A549 (cell line): Measurements from ENCODE around the gene ITCH. TPM values are rescaled to one million over a fixed set of nuclear protein-coding genes. Genes with fewer than 3 reads are reported as not detected.
A peak's percentile ranks its signal among the peaks of the same experiment; 100 is the strongest.

Experiments
- ATAC-seq, 2 experiments: fragments of 200-7000 bp in 1 of 2; fragments of >200 bp in 1 of 2; cut with Nextera tagmentation in 1 of 2; cut with Tn5 transposase in 1 of 2; 3 replicates each; pipeline versions ENCODE4 v1.8.0 to v1.9.1; 2018 to 2020; ENCODE audit warnings: mild to moderate bottlenecking in 1 of 2, moderate library complexity in 1 of 2
- CTCF ChIA-PET: fragments of 300-600 bp; sonication (Branson Sonifier 250); formaldehyde crosslinking; extraction: SDS; loops from one replicate; lab custom pipeline; 2021; ENCODE audit warnings: antibody characterized with exemption, inconsistent platforms; lab: Yijun Ruan, JAX
- POLR2A ChIA-PET: fragments of 350-600 bp; formaldehyde crosslinking; extraction: SDS; loops from one replicate; lab custom pipeline; 2021; ENCODE audit warnings: antibody characterized with exemption, inconsistent platforms; lab: Yijun Ruan, JAX
- DNase-seq, 2 experiments: peaks; one replicate each; pipeline versions ENCODE4 v3.0.0 to v3.0.0-alpha.2; 2011 to 2016; ENCODE audit warnings: low read depth in 1 of 2, low spot score in 1 of 2
- FAIRE-seq: peaks from 2 replicates; lab custom pipeline; 2011; peaks lifted over from hg19 to GRCh38; lab: Jason Lieb, UNC
- H3K27ac ChIP-seq, 2 experiments: fragments of >200 bp; sonication (Bioruptor Twin); formaldehyde crosslinking; 3 replicates each; pipeline ENCODE4 v1.5.1; 2016 to 2017
- H3K4me1 ChIP-seq: fragments of >200 bp; sonication (Bioruptor Twin); formaldehyde crosslinking; 3 replicates; pipeline ENCODE4 v1.6.1; 2016
- H3K4me2 ChIP-seq: fragments of >200 bp; sonication (Bioruptor Twin); formaldehyde crosslinking; 3 replicates; pipeline ENCODE4 v1.6.1; 2016
- H3K4me3 ChIP-seq: fragments of >200 bp; sonication (Bioruptor Twin); formaldehyde crosslinking; 3 replicates; pipeline ENCODE4 v1.5.1; 2016
- H3K9me3 ChIP-seq: fragments of >200 bp; sonication (Bioruptor Twin); formaldehyde crosslinking; 3 replicates; pipeline ENCODE4 v1.6.1; 2016
- BHLHE40 ChIP-seq: IDR thresholded peaks from 2 replicates; pipeline ENCODE4 v1.6.1; 2012; ENCODE audit warnings: low read depth, low read length, inconsistent platforms
- GATA3 ChIP-seq: IDR thresholded peaks from 2 replicates; pipeline ENCODE4 v1.6.1; 2012; ENCODE audit warnings: borderline replicate concordance
- HOXA7 ChIP-seq: fragments of 250-450 bp; sonication (Bioruptor Pico); IDR thresholded peaks from 2 replicates; pipeline ENCODE4 v1.5.0; 2020; ENCODE audit warnings: mild to moderate bottlenecking, moderate library complexity
- HOXB5 ChIP-seq: fragments of 250-450 bp; sonication (Bioruptor Pico); IDR thresholded peaks from 2 replicates; pipeline ENCODE4 v1.5.0; 2020; ENCODE audit warnings: mild to moderate bottlenecking, moderate library complexity
- JUN ChIP-seq, 2 experiments: fragments of >200 bp; sonication (Bioruptor Twin); formaldehyde crosslinking; IDR thresholded peaks; 2 replicates in 1 of 2; 3 replicates in 1 of 2; pipeline ENCODE4 v1.6.1; 2016 to 2017
- KDM1A ChIP-seq: fragments of 200-600 bp; sonication (generic); IDR thresholded peaks from 2 replicates; pipeline ENCODE4 v1.6.1; 2016; ENCODE audit warnings: low read depth, mild to moderate bottlenecking
- MAFK ChIP-seq: fragments of 450-650 bp; IDR thresholded peaks from 2 replicates; pipeline ENCODE4 v1.6.1; 2014; ENCODE audit not compliant: partially characterized antibody
- MYC ChIP-seq: IDR thresholded peaks from 2 replicates; pipeline ENCODE4 v1.6.1; 2012; ENCODE audit warnings: mild to moderate bottlenecking, inconsistent platforms, low read length, improper control_type of control experiment, borderline replicate concordance
- NFE2L2 ChIP-seq: fragments of 150-350 bp; conservative IDR thresholded peaks from 2 replicates; pipeline ENCODE4 v1.6.1; 2014; ENCODE audit warnings: low read length
- PHF8 ChIP-seq: fragments of 200-600 bp; sonication (generic); IDR thresholded peaks from 2 replicates; pipeline ENCODE4 v1.6.1; 2016; ENCODE audit warnings: low read depth, mild to moderate bottlenecking, antibody characterized with exemption, moderate library complexity, borderline replicate concordance
- RAD21 ChIP-seq, 2 experiments: fragments of >200 bp in 1 of 2; sonication (Bioruptor Twin) in 1 of 2; formaldehyde crosslinking in 1 of 2; IDR thresholded peaks in 1 of 2; conservative IDR thresholded peaks in 1 of 2; 2 replicates in 1 of 2; 3 replicates in 1 of 2; pipeline ENCODE4 v1.6.1; 2012 to 2018; ENCODE audit warnings: inconsistent platforms in 1 of 2
- RARB ChIP-seq: fragments of 250-450 bp; sonication (Bioruptor Pico); IDR thresholded peaks from 2 replicates; pipeline ENCODE4 v1.8.0; 2021; ENCODE audit warnings: mild to moderate bottlenecking, moderate library complexity
- RFX5 ChIP-seq: fragments of 450-650 bp; IDR thresholded peaks from 2 replicates; pipeline ENCODE4 v1.7.1; 2014; ENCODE audit warnings: antibody characterized with exemption, mild to moderate bottlenecking, moderate library complexity
- SMC3 ChIP-seq: fragments of >200 bp; sonication (Bioruptor Twin); formaldehyde crosslinking; IDR thresholded peaks from 3 replicates; pipeline ENCODE4 v1.6.1; 2018; ENCODE audit warnings: inconsistent platforms
- ZFP36 ChIP-seq: fragments of 450-650 bp; IDR thresholded peaks from 2 replicates; pipeline ENCODE4 v1.6.1; 2014; ENCODE audit warnings: borderline replicate concordance; ENCODE audit not compliant: partially characterized antibody
- ZNF302 ChIP-seq: fragments of 250-450 bp; sonication (Bioruptor Pico); IDR thresholded peaks from 2 replicates; pipeline ENCODE4 v1.9.0; 2021; ENCODE audit warnings: inconsistent platforms, mild to moderate bottlenecking, moderate library complexity
- ZSCAN20 ChIP-seq: fragments of 250-450 bp; sonication (Bioruptor Pico); IDR thresholded peaks from 2 replicates; pipeline ENCODE4 v1.8.0; 2022; ENCODE audit warnings: mild to moderate bottlenecking, moderate library complexity
- WGBS: methylation state at CpG from one replicate; pipeline ENCODE4 v1.1.6; 2017; ENCODE audit errors: missing lambda C conversion rate; 5-methylcytosine and 5-hydroxymethylcytosine counted together
- polyA plus RNA-seq, 4 experiments: library from polyadenylated mRNA; depleted of rRNA in 3 of 4; stranded (reverse); fragments of >200 nt; fragmentation: RNase III in 1 of 4; extraction: RNeasy Plus Mini Kit Qiagen cat#74134 plus additional on column Dnase treatment in 1 of 4; gene quantifications; 2 replicates in 3 of 4; 3 replicates in 1 of 4; pipeline ENCODE4 v1.2.3, GENCODE V29; 2011 to 2017
- TF ChIP-seq, protein P1 (sequence below): fragments of >200 bp; sonication (Bioruptor Twin); formaldehyde crosslinking; IDR thresholded peaks from 2 replicates; pipeline ENCODE4 v1.6.1; 2016
- TF ChIP-seq, protein P2 (sequence below): IDR thresholded peaks from 2 replicates; pipeline ENCODE4 v1.6.1; 2012
- TF ChIP-seq, protein P3 (sequence below): IDR thresholded peaks from 2 replicates; pipeline ENCODE4 v1.6.1; 2012
- TF ChIP-seq, protein P4 (sequence below): fragments of 250-450 bp; sonication (Bioruptor Pico); IDR thresholded peaks from 2 replicates; pipeline ENCODE4 v1.5.0; 2020; ENCODE audit warnings: low read depth, mild to moderate bottlenecking, moderate library complexity
- TF ChIP-seq, protein P5 (sequence below): fragments of 450-650 bp; IDR thresholded peaks from 2 replicates; pipeline ENCODE4 v1.6.1; 2014; ENCODE audit warnings: antibody characterized with exemption
- TF ChIP-seq, protein P6 (sequence below): fragments of >200 bp; sonication (Bioruptor Twin); formaldehyde crosslinking; IDR thresholded peaks from 3 replicates; pipeline ENCODE4 v1.5.1; 2016

The ITCH gene
- polyA plus RNA-seq, 2 of the 4 experiments (the other 2 are of a cell fraction), result 23.9 to 24.4 TPM

DNA sequence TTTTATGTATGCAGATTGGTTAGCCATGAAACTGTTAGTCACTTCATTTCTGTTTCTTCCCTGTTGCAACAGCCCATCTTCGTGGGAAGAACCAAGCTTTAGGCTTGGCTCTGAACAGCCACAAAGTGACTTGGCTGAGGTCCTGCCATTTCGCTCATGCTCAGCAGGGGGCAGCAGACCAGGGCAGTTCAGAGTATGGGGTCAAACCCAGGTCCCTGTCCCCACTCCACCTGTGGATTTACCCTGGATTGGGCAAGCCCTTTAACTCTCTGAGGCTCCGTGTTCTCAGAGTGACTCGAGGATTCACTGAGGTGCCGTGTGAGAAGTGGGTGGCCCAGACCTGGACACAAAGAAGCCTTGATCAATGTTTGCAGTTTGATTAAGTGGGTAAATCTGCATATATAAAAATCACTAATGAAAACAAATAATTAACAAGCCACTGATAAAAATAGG lies 175.6 kb downstream of the ITCH start:
- POLR2A ChIA-PET, result interaction anchor here (1.3 kb wide), 1 partner anchor 23 kb away, joined by 3 read pairs; the partner anchor contains the start of gene DYNLRB1
- peak in 1 of 2 experiments; percentile 64 for DNase-seq
- CTCF ChIA-PET, result interaction anchor here (0.6 to 5.3 kb wide), 23 partner anchors 8 to 348 kb away, joined by 3 to 35 read pairs (median 4); no protein-coding TSS in a partner anchor

DNA sequence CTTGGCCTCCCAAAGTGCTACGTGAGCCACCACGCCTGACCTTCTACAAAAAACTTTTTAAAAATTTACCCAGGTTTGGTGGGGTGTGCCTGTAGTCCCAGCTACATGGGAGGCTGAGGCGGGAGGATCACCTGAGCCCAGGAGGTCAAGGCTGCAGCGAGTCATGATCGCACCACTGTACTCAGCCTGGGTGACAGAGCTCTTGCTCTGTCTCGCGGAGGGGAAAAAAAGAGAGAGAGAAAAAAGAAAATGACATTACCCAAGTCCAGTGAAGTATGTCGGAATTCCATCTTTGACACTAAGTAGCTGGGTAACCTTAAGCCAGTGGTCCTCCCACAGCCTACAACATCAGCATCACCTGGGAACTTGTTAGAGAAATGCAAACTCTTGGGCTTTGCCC lies 176.7 kb downstream of the ITCH start:
- FAIRE-seq, result no peak
- no peak for DNase-seq
- TF ChIP-seq, protein P1, sequence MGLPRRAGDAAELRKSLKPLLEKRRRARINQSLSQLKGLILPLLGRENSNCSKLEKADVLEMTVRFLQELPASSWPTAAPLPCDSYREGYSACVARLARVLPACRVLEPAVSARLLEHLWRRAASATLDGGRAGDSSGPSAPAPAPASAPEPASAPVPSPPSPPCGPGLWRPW, result no peak
- TF ChIP-seq SMC3 (no peak), JUN (IDR thresholded peaks at IDR 0.05) (no peak), MAFK (no peak), RFX5 (no peak), HOXA7 (no peak), KDM1A (no peak), NFE2L2 (no peak), GATA3 (no peak), HOXB5 (CRISPR knock-in tag) (no peak), PHF8 (no peak)
- TF ChIP-seq, protein P2, sequence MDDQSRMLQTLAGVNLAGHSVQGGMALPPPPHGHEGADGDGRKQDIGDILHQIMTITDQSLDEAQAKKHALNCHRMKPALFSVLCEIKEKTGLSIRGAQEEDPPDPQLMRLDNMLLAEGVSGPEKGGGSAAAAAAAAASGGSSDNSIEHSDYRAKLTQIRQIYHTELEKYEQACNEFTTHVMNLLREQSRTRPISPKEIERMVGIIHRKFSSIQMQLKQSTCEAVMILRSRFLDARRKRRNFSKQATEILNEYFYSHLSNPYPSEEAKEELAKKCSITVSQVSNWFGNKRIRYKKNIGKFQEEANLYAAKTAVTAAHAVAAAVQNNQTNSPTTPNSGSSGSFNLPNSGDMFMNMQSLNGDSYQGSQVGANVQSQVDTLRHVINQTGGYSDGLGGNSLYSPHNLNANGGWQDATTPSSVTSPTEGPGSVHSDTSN, result no peak
- TF ChIP-seq, protein P3, sequence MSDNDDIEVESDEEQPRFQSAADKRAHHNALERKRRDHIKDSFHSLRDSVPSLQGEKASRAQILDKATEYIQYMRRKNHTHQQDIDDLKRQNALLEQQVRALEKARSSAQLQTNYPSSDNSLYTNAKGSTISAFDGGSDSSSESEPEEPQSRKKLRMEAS, result no peak
- TF ChIP-seq, protein P4, sequence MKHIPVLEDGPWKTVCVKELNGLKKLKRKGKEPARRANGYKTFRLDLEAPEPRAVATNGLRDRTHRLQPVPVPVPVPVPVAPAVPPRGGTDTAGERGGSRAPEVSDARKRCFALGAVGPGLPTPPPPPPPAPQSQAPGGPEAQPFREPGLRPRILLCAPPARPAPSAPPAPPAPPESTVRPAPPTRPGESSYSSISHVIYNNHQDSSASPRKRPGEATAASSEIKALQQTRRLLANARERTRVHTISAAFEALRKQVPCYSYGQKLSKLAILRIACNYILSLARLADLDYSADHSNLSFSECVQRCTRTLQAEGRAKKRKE (CRISPR knock-in tag), result no peak
- TF ChIP-seq, protein P5, sequence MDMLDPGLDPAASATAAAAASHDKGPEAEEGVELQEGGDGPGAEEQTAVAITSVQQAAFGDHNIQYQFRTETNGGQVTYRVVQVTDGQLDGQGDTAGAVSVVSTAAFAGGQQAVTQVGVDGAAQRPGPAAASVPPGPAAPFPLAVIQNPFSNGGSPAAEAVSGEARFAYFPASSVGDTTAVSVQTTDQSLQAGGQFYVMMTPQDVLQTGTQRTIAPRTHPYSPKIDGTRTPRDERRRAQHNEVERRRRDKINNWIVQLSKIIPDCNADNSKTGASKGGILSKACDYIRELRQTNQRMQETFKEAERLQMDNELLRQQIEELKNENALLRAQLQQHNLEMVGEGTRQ, result no peak
- Histone ChIP-seq H3K4me3 (no peak overlapping the region), H3K27ac (no peak overlapping the region), H3K4me2 (no peak overlapping the region), H3K4me1 (no peaks in the 10 kb centered on the region), H3K9me3 (no peaks in the 10 kb centered on the region)
- POLR2A ChIA-PET, result no interaction called here
- no peak for ATAC-seq
- CTCF ChIA-PET, result interaction anchor here (0.5 to 5.3 kb wide), 12 partner anchors 9 to 826 kb away, joined by 3 to 35 read pairs (median 4); no protein-coding TSS in a partner anchor
- WGBS, result 96% methylated on average over 8 of the region's 8 CpGs

More for the DNA sequence above, 175.6 kb downstream of the ITCH start:
- WGBS, result 35% methylated on average over 5 of the region's 5 CpGs
- Histone ChIP-seq H3K4me2 (no peak overlapping the region), H3K4me1 (no peaks in the 10 kb centered on the region), H3K4me3 (no peak overlapping the region), H3K27ac (no peak overlapping the region), H3K9me3 (no peaks in the 10 kb centered on the region)
- ATAC-seq (peak; percentile 52 to 69; a peak in 3 of 6 replicates), FAIRE-seq (no peak)
- TF ChIP-seq MYC (no peak), RFX5 (no peak), ZSCAN20 (CRISPR knock-in tag) (no peak), ZNF302 (no peak), ZFP36 (no peak), BHLHE40 (no peak), RARB (CRISPR knock-in tag) (0 out of 2 replicates have a peak, but pooled peaks have one; percentile 60), RAD21 (conservative IDR thresholded peaks at IDR 0.05 in 1 of 2, IDR thresholded peaks at IDR 0.05 in 1 of 2) (peak; percentile 49 to 59), SMC3 (peak; percentile 65)
- TF ChIP-seq, protein P6, sequence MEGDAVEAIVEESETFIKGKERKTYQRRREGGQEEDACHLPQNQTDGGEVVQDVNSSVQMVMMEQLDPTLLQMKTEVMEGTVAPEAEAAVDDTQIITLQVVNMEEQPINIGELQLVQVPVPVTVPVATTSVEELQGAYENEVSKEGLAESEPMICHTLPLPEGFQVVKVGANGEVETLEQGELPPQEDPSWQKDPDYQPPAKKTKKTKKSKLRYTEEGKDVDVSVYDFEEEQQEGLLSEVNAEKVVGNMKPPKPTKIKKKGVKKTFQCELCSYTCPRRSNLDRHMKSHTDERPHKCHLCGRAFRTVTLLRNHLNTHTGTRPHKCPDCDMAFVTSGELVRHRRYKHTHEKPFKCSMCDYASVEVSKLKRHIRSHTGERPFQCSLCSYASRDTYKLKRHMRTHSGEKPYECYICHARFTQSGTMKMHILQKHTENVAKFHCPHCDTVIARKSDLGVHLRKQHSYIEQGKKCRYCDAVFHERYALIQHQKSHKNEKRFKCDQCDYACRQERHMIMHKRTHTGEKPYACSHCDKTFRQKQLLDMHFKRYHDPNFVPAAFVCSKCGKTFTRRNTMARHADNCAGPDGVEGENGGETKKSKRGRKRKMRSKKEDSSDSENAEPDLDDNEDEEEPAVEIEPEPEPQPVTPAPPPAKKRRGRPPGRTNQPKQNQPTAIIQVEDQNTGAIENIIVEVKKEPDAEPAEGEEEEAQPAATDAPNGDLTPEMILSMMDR, result peak; percentile 72
